ENCODE measurements around the gene OPN5. TPM values are rescaled to one million over a fixed set of nuclear protein-coding genes. Genes with fewer than 3 reads are reported as not detected.

Gene OPN5
- total RNA-seq, 4 donors from 2014 or later = not detected

GRCh38 chr6:47772359-47772758 lies 9.5 kb upstream of the OPN5 start:
- 82% methylated on average over 2 of the region's 2 CpGs for WGBS
- no peaks in the 10 kb centered on the region for H3K36me3 ChIP-seq
- H3K9me3 ChIP-seq = no peaks in the 10 kb centered on the region
- TF ChIP-seq EP300 (IDR thresholded peaks at IDR 0.05) (no peak), POLR2AphosphoS5 (IDR thresholded peaks at IDR 0.05) (no peak)
- no peaks in the 10 kb centered on the region for H3K4me1 ChIP-seq
- H3K27ac ChIP-seq = no peak overlapping the region
- H3K27me3 ChIP-seq = no peaks in the 10 kb centered on the region
- H3K4me3 ChIP-seq = no peak overlapping the region
- DNase-seq (ENCODE audit: low spot score in 2 of 2) = no peak

- 72% methylated on average over 5 of the region's 5 CpGs for WGBS
- no peak for DNase-seq (ENCODE audit: low spot score in 2 of 2)
- TF ChIP-seq POLR2A (IDR thresholded peaks at IDR 0.05) (no peak), CTCF (IDR thresholded peaks at IDR 0.05) (no peak), POLR2AphosphoS5 (IDR thresholded peaks at IDR 0.05) (no peak), EP300 (IDR thresholded peaks at IDR 0.05) (no peak)
Observed at GRCh38 chr6:47773005-47773404, 8.8 kb upstream of the OPN5 start.

GRCh38 chr6:47780510-47781356 lies 1.1 kb upstream of the OPN5 start:
- Histone ChIP-seq H3K4me3 (no peak overlapping the region), H3K27ac (no peak overlapping the region), H3K4me1 (peaks cover 3% of the 10 kb centered on the region), H3K27me3 (no peaks in the 10 kb centered on the region), H3K36me3 (no peaks in the 10 kb centered on the region), H3K9me3 (no peaks in the 10 kb centered on the region)
- 0% methylated on average over 6 of the region's 6 CpGs for WGBS
- TF ChIP-seq EP300 (IDR thresholded peaks at IDR 0.05) = no peak
- peak; percentile 37 to 59 for TF ChIP-seq CTCF (IDR thresholded peaks at IDR 0.05)
- no peak for DNase-seq (ENCODE audit: low spot score in 2 of 2)

More at GRCh38 chr6:47773005-47773404, 8.8 kb upstream of the OPN5 start:
- Histone ChIP-seq H3K36me3 (no peaks in the 10 kb centered on the region), H3K27ac (no peak overlapping the region), H3K4me1 (no peaks in the 10 kb centered on the region), H3K9me3 (no peaks in the 10 kb centered on the region), H3K4me3 (no peak overlapping the region), H3K27me3 (no peaks in the 10 kb centered on the region)

- H3K27me3 ChIP-seq = peaks cover 3% of the 10 kb centered on the region
- WGBS = 71% methylated on average over 2 of the region's 2 CpGs
- no peak overlapping the region for H3K4me3 ChIP-seq
- no peak overlapping the region for H3K27ac ChIP-seq
- DNase-seq (ENCODE audit: low spot score in 2 of 2) = no peak
- no peaks in the 10 kb centered on the region for H3K9me3 ChIP-seq
- peaks cover 12% of the 10 kb centered on the region for H3K4me1 ChIP-seq
- H3K36me3 ChIP-seq = no peaks in the 10 kb centered on the region
- no peak for TF ChIP-seq EP300 (IDR thresholded peaks at IDR 0.05)
- no peak for TF ChIP-seq CTCF (IDR thresholded peaks at IDR 0.05)
- TF ChIP-seq POLR2AphosphoS5 (IDR thresholded peaks at IDR 0.05) = no peak
- TF ChIP-seq POLR2A (IDR thresholded peaks at IDR 0.05) = no peak
Observed at GRCh38 chr6:47785182-47785581, 3.4 kb downstream of the OPN5 start.

- no peaks in the 10 kb centered on the region for H3K36me3 ChIP-seq
- peaks cover 3% of the 10 kb centered on the region for H3K27me3 ChIP-seq
- TF ChIP-seq POLR2AphosphoS5 (IDR thresholded peaks at IDR 0.05) (no peak), CTCF (IDR thresholded peaks at IDR 0.05) (peak; percentile 62 to 82)
- peaks cover 9% of the 10 kb centered on the region for H3K4me1 ChIP-seq
- peak in 1 of 2 donors; percentile 60 for DNase-seq (ENCODE audit: low spot score in 2 of 2)
- H3K9me3 ChIP-seq = no peaks in the 10 kb centered on the region
- H3K4me3 ChIP-seq = no peak overlapping the region
- H3K27ac ChIP-seq = no peak overlapping the region
- WGBS = 18% methylated on average over 20 of the region's 20 CpGs
Observed at GRCh38 chr6:47787620-47788497, 6.0 kb downstream of the OPN5 start.
